GM21619 (cell line): ENCODE results near the gene ABHD18.
"Not testable (repeated sequence)": the region's sequence is repeated elsewhere in the genome, so short reads cannot be mapped to it uniquely, and the experiment has no call there.

Experiments
- ATAC-seq: cut with Tn5 transposase; IDR thresholded peaks from one replicate; pipeline ENCODE4 v1.9.1; 2021; ENCODE audit not compliant: unreplicated experiment

The ABHD18 gene

DNA sequence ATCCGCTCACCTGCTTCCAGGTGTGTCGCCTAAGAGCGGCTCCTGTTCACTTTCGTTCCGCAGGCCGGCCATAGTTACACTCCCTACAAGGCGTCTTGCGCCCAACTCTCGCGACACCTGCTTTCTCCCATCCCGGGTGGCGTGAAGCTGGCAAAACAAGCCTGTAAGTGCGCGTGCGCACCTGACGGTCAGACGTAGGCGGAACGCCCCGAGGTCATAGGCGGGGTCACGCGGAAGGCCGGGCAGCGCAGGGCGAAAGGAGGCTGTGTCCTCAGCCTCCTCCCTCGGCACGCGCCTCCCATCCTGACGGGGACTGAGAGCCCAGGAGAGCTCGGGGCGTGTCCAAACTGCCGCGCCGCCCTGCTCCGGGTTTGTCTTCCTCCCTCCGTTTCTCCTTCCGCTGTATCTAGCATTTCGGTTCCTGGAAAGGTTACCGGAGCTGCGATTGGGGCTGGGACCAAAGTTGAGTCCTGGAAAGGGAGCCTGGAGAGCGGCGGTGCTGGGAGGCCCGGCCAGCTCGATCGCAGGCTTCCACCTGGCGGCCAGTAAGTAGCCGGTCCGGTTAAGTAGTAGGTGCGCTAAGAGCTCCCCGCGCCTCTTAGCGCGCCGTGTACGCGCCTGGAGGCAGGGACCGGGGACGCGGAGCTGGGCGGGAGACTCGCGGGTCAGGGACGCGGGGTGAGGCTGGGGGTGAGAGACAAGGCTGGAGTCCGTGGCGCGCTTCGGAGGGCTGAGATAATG, at the start of gene ABHD18, which contains the start of gene MFSD8:
Gene ABHD18 (plus strand): TSS at position 345 of the 741 bp plus-strand sequence. CDS start 17,550 bp downstream, outside the sequence.
Gene MFSD8 (minus strand): TSS at position 112 of the 741 bp plus-strand sequence. CDS start 40 bp downstream, at position 72.
- ATAC-seq, result peak; percentile 95

DNA sequence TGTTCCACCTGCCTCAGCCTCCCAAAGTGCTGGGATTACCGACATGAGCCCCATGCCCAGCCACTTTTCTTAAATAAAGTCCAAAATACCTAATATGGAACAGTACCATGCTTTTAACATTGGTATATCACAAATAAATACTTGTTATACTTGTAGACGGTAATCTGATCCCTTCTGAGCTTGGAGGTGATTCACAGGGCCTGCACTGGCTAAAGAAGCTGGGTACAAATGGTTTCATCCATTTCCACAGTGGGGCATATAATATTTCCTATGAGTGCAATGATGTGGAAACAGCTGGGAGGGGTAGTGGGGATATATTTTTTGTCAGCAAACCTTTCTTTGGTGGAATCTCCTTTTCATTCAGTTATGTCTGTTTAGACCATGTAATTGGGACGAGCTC, 48.7 kb upstream of the ABHD18 start:
- ATAC-seq, result no peak

DNA sequence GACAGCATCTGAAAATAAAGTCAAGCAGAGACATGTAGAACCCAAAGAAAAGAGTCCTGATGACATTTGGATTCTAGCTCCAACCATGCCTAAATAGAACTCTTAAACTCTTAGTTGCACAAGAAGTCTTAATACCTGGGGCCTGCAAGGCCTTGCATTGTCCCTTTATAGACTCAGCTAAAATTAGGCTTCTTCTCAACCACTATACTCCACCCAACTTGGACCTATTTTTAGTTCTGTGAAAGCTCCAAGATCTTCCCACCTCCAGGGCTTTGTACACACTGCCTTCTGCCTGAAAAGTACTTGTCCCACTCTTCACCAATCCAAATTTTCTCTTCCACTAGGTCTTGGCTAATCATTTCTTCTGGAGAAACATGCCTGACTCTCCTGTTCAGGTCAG, 48.1 kb upstream of the ABHD18 start:
- ATAC-seq, result no peak

DNA sequence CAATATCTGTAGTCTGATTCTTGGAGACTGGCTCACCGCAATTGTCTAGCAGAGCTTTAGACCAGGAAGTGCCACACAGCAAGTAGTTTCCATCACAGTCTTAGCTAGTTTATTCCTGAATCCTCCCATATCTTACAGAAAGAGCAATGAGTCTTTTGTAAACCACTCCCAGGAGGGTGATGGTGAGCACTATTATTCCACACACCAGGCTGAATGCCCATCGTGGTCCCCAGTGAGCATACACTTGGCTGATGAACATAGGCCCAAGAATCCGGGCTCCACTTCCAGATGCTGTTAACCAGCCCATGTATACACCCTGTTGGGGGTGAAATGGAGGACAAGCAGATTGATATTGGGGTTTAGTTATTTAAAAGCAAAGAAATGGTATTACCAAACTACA, 44.7 kb upstream of the ABHD18 start:
- ATAC-seq, result no peak

DNA sequence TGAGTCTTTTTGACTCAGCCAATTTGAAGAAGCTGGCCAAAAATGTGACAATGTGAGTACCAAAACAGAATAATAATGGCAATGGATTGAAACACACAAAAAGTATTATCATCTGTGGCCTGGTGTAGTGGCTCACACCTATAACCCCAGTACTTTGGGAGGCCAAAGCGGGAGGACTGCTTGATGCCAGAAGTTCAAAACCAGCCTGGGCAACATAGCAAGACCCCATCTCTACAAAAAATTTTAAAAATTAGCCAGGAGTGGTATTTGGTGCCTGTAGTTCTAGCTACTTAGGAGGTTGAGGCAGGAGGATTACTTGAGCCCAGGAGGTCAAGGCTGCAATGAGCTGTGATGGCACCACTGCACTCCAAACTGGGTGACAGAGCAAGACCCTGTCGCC, 43.0 kb upstream of the ABHD18 start:
- no peak for ATAC-seq

DNA sequence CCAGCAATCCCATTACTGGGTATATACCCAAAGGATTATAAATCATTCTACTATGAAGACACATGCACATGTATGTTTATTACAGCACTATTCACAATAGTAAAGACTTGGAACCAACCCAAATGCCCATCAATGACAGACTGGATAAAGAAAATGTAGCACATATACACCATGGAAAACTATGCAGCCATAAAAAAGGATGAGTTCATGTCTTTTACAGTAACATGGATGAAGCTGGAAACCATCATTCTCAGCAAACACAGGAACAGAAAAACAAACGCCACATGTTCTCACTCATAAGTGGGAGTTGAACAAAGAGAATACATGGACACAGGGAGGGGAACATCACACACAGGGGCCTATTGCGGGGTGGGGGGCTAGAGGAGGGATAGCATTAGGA, 39.5 kb upstream of the ABHD18 start:
- ATAC-seq, result not testable (repeated sequence)

DNA sequence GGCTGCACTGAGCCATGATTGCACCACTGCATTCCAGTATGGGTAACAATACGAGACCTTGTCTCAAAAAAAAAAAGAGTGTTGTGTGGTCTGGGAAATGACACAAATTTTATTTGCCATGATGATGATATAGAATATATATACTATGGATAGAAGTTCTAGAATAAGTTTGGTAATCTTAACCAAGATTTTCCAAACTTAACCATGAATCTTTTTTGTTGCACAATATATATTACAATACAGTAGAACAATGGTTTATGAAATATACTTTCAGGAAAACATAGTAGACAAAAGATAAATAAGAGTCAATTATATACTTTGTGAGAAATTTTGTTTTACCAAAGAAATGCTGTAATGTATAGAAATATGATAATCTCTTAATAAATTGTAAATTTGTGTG, 35.0 kb upstream of the ABHD18 start:
- ATAC-seq, result no peak

DNA sequence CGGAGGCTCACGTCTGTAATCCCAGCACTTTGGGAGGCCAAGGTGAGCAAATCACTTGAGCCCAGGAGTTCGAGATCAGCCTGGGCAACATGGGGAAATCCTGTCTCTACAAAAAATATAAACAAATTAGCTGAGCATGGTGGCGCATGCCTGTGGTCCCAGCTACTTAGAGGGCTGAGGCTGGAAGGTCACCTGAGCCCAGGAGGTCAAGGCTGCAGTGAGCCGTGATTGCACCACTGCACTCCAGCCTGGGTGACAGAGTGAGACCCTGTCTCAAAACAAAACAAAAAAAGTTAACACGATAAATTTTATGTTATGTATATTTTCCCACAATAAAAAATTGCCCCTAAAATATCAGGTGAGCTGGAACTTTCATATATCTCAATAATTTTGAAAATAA, 33.4 kb upstream of the ABHD18 start:
- ATAC-seq, result not testable (repeated sequence)

DNA sequence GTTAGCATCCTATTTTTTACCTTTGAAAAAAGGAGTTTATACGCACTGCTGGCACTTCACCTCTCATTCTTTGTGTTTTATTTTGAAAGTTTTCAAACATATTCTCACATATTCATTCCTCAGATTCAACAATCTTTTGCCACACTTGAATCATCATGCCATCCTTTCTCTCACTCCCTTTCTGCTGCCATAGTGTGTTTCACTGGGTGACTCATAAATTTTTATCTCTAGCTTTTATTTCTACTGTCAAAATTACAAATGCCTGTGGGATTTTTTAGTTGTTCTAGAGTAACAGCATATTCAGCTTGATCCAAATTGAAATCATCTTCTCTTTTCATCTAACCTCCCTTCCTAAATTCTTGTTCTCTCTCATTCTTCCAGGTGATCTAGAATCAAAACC, 28.2 kb upstream of the ABHD18 start:
- no peak for ATAC-seq

DNA sequence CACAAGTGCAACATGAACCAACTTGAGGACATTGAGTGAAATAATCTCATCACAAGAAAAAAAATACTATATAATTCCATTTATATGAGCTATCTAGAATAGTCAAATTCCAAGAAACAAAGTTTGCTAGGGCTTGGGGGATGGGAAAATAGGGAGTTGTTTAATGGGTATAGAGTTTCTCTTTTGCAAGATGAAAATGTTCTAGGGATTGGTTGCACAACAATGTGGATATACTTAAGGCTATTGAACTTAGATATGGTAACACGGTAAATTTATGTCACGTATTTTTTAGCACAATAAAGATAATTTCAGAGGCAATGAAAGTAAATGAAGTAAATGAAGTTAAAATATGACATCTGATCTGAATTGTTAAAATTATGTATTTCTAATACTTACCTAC, 8.1 kb upstream of the ABHD18 start:
- ATAC-seq, result no peak

DNA sequence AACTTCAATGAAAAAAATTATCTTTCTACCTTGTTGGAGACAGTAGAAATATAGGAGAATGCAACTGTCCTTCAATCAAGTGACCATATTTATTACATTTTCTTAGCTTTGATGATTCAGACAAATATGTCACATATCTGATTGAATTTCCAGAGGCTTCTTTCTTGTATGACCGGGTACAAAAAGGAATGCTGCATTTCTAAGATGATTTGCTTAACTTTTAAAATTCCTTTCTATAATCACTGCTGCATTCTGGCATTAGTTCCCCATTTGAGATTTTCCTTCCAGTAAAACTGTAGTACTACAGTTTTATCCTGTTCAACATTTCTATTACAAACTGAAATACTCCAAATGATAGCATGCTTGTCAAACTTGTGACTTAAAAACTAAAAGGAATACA, 5.4 kb upstream of the ABHD18 start:
- ATAC-seq, result no peak

DNA sequence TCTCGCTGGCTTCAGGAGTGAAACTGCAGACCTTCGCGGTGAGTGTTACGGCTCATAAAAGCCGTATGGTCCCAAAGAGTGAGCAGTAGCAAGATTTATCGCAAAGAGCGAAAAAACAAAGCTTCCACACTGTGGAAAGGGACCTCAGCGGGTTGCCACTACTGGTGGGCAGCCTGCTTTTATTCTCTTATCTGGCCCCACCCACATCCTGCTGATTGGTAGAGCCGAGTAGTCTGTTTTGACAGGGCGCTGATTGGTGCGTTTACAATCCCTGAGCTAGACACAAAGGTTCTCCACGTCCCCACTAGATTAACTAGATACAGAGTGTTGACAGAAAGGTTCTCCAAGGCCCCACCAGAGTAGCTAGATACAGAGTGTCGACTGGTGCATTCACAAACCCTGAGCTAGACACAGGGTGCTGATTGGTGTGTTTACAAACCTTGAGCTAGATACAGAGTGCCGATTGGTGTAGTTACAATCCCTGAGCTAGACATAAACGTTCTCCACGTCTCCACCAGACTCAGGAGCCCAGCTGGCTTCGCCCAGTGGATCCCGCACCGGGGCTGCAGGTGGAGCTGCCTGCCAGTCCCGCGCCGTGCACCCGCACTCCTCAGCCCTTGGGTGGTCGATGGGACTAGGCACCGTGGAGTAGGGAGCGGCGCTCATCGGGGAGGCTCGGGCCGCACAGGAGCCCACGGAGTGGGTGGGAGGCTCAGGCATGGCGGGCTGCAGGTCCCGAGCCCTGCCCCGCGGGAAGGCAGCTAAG, 1.4 kb upstream of the ABHD18 start:
- not testable (repeated sequence) for ATAC-seq

DNA sequence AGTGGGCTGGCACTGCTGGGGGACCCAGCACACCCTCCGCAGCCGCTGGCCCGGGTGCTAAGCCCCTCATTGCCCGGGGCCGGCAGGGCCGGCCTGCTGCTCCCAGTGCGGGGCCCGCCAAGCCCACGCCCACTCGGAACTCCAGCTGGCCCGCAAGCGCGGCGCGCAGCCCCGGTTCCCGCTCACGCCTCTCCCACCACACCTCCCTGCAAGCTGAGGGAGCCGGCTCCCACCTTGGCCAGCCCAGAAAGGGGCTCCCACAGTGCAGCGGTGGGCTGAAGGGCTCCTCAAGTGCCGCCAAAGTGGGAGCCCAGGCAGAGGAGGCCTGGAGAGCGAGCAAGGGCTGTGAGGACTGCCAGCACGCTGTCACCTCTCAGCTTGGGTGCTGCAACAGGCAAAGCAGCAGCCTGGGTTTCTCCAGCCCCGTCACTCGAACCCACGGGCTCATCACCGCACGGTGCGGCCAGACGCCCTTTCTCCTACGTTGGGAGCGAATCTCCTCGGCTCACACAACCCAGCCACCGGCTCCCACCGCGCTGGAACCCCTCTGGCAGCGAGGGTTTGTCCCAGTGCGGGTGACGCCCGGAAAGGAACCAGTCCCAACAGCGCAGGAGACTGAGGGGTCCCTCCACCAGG, 662 bp upstream of the ABHD18 start:
- peak; percentile 19 for ATAC-seq

DNA sequence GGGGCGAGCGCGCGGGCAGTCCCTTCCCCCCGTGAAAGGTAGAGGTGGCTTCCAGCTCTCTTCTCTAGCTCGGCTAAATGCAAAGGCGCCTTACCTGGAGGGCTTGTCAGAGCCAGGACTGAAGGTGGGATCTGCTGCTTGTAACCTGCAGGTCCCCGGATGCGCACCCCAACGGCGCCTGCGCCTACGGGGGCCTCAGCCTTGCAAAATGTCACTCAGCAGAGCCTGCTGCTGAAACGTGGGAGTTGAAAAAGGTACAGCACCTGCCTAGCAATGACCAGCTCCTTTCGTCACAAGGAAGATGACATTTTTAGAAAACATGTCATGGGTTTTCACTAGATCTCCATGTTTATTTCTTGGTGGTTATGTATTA, 583 bp downstream of the ABHD18 start:
- ATAC-seq, result peak; percentile 25

DNA sequence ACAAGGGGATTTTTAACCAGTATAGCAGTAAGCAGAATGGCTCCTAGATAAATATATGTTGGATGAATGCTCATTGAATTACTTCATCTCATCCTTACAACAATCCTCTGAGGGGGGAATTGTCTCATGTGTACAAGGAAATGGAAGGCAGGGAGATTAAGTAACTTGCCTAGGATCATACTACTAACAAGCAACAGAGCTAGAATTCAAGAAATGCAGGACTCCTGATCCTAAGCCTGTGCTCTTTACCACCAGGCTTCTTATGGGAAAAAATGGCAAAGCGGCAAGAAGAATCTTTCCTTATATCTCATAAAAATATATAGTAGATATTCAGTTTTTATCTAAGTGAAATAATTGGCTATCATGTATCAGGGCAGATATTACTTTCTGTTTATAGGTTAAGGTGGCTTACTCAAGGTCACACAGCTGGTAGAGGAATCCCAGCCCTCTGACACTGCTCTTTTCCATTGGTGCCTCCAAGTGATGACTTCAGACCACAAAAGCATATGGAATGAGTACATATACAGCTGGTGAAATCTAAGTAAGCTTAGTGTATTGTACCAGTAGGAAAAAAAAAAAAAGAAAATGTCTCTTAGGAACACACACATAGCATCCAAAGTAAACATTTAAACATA, 2.1 kb downstream of the ABHD18 start:
- ATAC-seq, result no peak

DNA sequence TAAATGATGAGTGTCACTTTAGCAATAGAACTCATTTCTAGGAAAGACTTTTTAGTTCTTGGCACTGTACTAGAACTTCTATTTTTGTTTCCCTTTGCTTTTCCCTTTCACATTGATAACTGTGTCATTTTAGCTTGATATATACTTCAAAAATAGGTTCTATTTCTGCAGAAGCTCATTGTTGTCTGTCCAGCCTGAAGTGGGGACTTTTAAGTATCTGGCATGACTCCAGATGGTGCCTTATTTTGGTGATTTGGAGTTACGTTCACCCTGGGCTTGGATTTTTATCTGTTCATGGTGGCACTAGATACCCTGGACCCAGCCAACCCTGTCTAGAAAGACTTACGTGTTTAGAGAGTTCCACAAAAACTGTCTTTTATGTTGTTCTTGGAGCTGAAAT, 3.4 kb downstream of the ABHD18 start:
- no peak for ATAC-seq

DNA sequence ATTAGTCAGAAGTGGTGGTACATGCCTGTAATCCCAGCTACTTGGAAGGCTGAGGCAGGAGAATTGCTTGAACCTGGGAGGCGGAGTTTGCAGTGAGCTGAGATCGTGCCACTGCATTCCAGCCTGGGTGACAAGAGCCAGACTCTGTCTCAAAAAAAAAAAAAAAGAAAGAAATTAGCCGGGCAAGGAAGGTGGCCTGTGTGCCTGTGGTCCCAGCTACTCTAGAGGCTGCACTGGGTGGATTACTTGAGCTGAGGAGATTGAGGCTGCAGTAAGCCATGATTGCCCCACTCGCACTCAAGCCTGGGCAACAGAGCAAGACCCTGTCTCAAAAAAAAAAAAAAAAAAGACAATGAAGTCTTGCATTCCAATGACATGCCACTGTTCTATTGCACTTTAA, 5.7 kb downstream of the ABHD18 start:
- ATAC-seq, result not testable (repeated sequence)

DNA sequence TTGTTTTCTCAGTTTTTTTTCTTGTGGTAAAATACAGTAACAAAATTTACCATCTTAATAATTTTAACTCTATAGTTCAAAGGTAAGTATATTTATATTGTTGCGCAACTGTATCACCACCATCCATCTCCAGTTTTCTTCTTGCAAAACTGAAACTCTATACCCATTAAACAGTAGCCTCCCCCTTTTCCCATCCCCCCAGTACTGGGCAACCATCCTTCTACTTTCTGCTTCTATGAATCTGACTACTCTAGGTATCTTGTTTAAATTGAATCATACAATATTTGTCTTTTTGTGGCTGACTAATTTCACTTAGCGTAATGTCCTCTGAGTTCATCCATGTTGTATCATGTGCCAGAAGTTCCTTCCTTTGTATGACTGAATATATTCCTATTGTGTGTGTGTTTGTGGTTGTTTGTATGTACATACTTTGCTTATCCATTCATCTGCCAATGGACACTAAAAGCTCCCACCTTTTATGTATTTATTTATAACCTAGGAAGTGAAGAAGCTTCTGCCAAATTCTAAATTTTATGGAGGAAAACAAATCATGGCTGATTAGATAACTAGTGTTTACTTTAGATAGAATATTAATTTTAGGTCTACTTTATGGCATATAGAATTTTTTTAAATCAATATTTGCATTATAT, 10.0 kb downstream of the ABHD18 start:
- no peak for ATAC-seq

DNA sequence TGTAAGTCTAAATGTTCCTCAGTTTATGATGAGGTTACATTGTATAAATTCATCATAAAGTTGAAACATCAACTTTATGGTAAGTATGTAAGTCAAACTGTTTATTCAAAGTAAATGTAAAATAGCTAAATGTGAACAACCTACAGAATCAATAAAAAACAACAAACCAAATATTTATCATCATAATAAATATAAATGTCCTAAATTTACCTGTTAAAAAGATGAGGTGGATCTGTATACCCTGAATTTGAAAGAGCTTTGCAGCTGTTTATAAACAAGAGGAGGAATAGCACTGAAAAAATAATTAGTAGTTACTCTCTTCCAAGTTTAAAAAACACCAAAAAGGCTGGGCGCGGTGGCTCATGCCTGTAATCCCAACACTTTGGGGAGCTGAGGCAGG, 13.7 kb downstream of the ABHD18 start:
- no peak for ATAC-seq

DNA sequence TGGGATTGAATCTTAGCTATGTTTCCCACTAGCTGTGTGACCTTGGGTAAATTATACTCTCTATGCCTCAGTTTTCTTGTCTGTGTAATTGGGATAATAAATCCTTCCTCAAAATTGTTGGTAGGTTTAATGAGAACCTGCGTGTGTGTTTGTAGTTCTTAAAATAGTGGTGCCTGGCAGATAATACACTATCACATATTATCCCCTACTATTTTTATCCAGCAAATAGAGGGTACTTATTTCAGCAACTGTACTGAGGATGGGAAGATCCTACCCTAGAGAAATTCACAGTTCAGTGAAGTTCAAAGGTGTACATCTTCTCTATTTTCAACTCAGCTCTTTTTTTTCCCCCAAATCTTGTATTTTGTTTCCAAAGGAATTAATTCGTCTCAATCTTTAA, 17.2 kb downstream of the ABHD18 start:
- ATAC-seq, result no peak

DNA sequence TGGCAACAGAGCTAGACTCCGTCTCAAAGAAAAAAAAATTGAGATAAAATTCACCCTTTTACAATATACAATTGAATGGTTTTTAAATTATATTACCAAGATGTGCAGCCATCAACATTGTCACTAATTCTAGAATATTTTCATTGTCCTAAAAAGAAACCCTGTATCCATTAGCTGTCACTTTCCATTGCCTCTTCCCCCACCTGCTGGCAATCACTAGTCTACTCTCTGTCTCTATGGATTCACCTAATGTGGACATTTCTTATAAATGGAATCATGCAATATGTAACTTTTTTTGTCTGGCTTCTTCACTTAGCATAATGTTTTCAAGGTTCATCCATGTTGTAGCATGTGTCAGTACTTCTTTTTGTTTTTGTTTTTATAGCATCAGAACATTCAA, 20.8 kb downstream of the ABHD18 start:
- ATAC-seq, result no peak
